GM19467 (cell line): ENCODE measurements around the gene ZNF385C.

ENCODE experiments used
- ATAC-seq: cut with Tn5 transposase; IDR thresholded peaks from one replicate; pipeline ENCODE4 v1.9.1; 2021; ENCODE audit warnings: mild to moderate bottlenecking, moderate library complexity; ENCODE audit not compliant: unreplicated experiment

Gene ZNF385C

GRCh38 chr17:41998497-41998896 is 99.8 kb downstream of the ZNF385C start:
- ATAC-seq: no peak

- ATAC-seq: no peak
Measured at GRCh38 chr17:41996855-41997164, 101.5 kb downstream of the ZNF385C start.

- no peak for ATAC-seq
Measured at GRCh38 chr17:41992576-41992975, 105.7 kb downstream of the ZNF385C start.

GRCh38 chr17:41989702-41990419 is 108.4 kb downstream of the ZNF385C start:
- no peak for ATAC-seq

- no peak for ATAC-seq
Measured at GRCh38 chr17:41988418-41988817, 109.9 kb downstream of the ZNF385C start.

- ATAC-seq: no peak
Measured at GRCh38 chr17:41987642-41988041, 110.6 kb downstream of the ZNF385C start.

GRCh38 chr17:41986634-41987033 is 111.6 kb downstream of the ZNF385C start:
- no peak for ATAC-seq

GRCh38 chr17:41985919-41986318 is 112.4 kb downstream of the ZNF385C start:
- ATAC-seq: no peak

- ATAC-seq: no peak
Measured at GRCh38 chr17:41984454-41984853, 113.8 kb downstream of the ZNF385C start.

GRCh38 chr17:41982026-41982760 is 116.1 kb downstream of the ZNF385C start:
- ATAC-seq: no peak

- no peak for ATAC-seq
Measured at GRCh38 chr17:41977991-41978390, 120.3 kb downstream of the ZNF385C start.

GRCh38 chr17:41976142-41976768 is 122.0 kb downstream of the ZNF385C start:
- ATAC-seq: no peak
